NCI-H2227 treated with DMSO at 0.1 percent for 48 hours (cell line): ENCODE measurements around the gene LANCL1.

Source experiments
- DNase-seq: peaks from one replicate; lab custom pipeline; 2025; lab: John Stamatoyannopoulos, UW

LANCL1 gene

DNA sequence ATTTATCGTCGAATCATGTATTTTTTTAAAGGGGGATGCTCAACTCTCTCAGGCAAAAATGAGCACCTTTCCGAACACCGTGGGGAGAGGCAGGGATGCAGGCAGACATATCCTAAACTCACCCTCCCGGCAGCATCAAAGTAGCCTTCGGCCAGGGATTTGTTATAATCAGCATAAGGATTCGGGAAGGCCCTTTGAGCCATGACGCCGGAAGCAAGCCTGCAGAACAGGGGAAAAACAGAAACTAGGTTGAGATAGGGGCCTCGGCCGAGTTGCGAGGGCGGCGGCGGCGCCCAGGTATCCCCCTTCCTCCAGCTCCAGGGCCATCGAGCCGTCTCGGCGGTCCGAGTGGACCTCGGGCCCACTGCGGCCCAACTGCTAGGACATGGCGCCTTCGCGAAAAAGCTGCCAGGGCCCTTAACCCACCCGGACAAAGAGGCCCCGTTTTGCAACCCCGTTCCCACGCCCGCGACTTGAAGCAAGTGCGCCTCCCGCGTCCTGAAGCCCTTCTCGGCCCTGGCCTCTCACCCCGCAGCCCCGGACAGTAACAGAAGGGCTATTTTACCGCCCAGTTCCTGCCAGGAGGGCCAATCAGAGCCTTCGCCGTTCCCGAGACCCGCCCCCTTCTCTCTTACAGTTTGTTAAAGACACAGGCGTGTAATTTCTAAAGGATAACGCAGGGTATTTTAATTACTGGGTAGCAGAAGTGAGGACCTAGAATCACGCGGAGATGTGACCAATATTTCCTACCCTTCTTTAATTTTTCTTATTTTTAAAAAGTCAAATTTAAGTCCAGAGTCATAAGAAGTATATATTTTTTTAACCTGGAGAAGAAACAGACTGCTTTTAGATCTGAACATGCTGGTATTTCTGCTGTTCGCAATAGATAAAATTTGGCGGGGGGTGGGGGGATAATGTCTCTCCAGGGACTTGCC is at the start of gene LANCL1:
Gene LANCL1, minus strand, starts transcription at position 566 of the 935 bp plus-strand sequence. Its CDS starts 363 bp downstream, at position 203.
- peak; percentile 87 for DNase-seq

DNA sequence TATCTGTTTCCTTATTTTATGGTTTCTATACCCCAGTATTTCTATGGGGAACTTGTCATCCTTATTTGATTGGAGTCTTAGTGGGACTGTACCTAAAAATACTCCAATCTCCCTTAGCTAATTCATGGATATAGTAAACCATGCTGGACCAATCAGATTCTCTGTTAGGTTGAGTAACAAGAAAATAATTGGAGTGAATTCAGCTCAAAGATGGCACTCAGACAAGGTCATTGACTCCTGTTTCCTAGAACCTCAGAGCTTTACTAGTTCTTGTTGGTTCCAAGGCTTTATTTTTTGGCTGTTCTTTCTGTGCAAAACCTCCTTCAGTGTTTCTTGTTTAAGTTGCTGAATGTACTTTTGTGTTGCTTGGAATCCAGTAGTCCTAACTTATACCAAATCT is 48.0 kb upstream of the LANCL1 start:
- no peak for DNase-seq

GRCh38 chr2:210523650-210524289 is 47.2 kb upstream of the LANCL1 start:
- DNase-seq = no peak

DNA sequence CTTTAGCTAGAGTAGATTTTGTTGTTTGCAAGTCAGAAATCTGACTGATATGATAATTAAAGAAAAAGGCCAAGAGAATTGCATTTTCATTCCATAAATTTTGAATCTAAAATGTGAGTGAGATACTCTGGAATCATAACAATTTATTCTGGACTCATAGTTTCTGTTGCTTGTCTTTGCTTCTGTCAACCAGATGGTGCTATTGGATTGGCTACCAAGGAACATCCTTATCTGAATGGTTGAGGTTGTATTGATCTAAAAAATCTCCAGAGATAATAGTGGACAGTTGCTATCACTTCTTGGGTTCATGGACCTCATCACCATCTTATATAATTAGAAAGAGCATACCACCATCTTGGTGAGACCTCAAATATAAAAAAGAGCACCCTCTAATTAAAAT is 45.8 kb upstream of the LANCL1 start:
- DNase-seq = no peak

GRCh38 chr2:210519594-210519993 is 43.0 kb upstream of the LANCL1 start:
- DNase-seq = no peak

DNA sequence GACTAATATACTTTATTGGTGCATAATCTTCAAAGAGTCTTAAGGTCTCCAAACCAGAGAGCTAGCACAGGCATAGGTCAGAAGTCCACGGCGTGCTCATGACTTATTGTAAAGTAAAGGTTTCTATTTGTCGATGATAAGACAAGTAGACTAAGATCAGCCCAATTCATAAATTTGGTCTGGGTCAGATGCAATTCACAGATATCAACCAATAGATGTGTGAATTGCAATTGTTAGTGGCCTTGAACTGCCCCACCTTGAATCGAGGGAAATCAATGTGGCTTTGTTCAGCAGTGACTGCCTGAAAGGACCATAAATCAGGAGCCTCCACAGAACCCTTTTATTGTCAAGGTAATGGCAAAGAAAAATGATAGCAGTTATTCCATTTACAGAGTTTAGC is 40.7 kb upstream of the LANCL1 start:
- no peak for DNase-seq

- DNase-seq = no peak
Observed at GRCh38 chr2:210515911-210516310, 39.4 kb upstream of the LANCL1 start.

DNA sequence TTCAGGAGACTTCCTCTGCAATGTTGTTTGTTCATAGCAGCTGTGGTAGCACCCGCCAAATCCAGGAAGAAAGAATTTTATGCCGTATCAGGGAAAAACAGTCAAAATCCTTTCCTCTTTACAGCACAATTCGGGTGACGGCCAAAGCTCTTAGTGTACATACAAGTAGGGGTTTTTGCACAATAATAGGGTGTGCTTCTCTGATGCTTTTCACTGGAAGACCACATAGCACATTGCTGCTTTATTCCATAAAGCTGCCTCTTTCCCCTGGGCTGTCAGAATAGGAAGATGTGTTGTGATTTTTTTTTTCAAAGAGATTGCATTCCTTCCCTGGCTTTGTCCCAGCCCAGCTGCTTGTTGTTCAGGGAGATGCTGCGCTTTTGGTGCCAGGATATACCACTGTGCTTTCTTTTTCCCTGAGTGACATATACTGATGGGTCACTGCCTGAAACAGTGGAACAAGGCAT is 27.2 kb upstream of the LANCL1 start:
- no peak for DNase-seq

- DNase-seq = peak; percentile 32
Observed at GRCh38 chr2:210503001-210503623, 26.6 kb upstream of the LANCL1 start.

DNA sequence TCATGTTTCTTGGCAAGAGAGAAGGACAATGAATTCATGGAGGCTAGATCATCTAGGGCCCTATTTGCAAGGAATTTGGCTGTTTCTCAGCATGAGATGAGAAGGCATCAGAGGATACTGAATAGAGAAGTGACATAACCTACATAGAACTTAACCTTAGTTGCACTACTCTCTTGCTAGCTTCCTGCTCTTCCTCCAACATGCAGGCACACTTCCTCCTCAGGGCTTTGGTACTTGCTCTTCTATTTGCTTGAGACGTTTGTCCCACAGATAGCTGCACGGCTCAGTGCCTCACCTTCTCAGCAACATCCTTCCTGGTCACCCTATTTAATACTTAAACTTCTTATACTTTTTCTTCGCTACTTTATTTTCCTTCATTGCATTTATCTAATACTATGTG is 20.0 kb upstream of the LANCL1 start:
- no peak for DNase-seq

- DNase-seq = no peak
Observed at GRCh38 chr2:210493528-210493927, 17.0 kb upstream of the LANCL1 start.

DNA sequence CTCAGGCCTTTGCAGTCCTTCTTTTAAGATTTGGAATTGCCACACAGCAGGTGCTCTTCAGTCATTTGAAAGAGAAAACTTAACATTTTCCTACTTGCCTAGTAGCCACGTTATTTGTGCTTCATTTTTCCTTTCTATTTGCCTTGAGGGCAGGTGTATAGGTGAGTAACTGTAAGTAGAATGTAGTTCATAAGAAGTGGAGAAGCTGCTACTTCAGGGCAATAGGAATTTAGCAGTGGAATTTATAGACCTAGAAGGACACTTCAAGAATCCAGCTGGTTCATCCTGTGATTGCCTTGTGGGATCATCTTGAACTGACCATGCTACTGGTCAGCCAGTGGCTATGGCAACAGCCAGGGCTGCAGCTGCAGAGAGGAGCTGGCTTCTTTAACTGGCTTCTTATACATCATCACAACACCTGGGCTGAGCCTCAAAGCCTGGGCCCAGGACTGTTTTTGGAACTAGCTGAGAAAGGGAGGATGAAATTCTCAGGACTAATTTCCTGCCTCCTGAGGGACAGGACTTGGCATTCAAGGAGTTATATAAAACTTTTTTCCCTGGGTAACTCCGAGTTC is 5.1 kb upstream of the LANCL1 start:
- DNase-seq = no peak

GRCh38 chr2:210480764-210481163 is 4.2 kb upstream of the LANCL1 start:
- no peak for DNase-seq

GRCh38 chr2:210480079-210480478 is 3.5 kb upstream of the LANCL1 start:
- DNase-seq = no peak

GRCh38 chr2:210478661-210479060 is 2.1 kb upstream of the LANCL1 start:
- DNase-seq = no peak

- DNase-seq = peak; percentile 63
Observed at GRCh38 chr2:210477496-210477895, 937 bp upstream of the LANCL1 start.

- no peak for DNase-seq
Observed at GRCh38 chr2:210475706-210476105, 853 bp downstream of the LANCL1 start.

DNA sequence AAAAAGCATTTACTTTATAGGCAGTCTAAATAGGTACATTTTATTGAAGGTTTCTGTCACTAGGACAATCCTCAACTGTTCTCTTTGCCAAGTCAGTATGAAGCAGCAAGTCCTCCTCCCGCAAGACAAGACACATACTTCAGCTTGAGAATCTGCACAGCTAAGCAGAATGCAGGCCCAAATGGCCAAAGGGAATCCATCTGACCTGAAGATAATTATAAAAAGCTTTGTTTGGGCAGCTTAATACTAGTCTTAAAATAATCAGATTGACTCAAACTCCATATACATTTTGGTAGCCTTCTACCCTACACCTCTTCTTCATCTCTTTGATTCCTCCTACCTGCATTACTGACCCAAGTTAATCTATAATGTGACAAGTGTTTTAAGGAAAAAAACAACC is 1.8 kb downstream of the LANCL1 start:
- DNase-seq = no peak

DNA sequence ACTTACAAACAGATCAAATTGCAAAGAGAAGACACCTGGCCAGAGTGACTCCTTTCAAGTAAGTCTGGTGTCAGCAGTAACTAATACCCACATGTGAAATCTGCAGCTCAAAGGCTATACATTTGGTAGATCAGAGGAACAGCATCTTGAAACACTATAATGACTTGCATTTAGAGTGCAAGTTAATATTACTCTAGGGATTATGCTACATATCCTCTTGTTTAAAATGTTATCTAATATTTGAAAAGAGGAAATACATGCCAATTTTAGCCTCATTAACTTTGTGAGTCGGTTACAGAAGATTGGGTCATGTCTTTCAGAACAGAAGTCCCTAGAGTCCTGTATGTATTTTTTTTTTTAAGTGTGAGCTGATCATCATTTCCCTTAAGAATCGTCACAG is 15.2 kb downstream of the LANCL1 start:
- DNase-seq = no peak

GRCh38 chr2:210460322-210461227 is 16.0 kb downstream of the LANCL1 start:
- no peak for DNase-seq

GRCh38 chr2:210459880-210460279 is 16.7 kb downstream of the LANCL1 start:
- DNase-seq = no peak
